Measurements from ENCODE around the gene SEC63.
A peak's percentile ranks its signal among the peaks of the same experiment; 100 is the strongest.
"Not testable (repeated sequence)": the region's sequence is repeated elsewhere in the genome, so short reads cannot be mapped to it uniquely, and the experiment has no call there.

The SEC63 gene

GRCh38 chr6:107917451-107918375 lies 40.3 kb downstream of the SEC63 start:
- peak; percentile 37 for DNase-seq (ENCODE audit: low read depth)
- no peak for TF ChIP-seq CTCF (IDR thresholded peaks at IDR 0.05; ENCODE audit: low read depth, low read length, missing control alignments)
- no peak overlapping the region for H3K4me3 ChIP-seq (ENCODE audit: low read depth, low read length)

- not testable (repeated sequence) for DNase-seq (ENCODE audit: low read depth); H3K4me3 ChIP-seq (ENCODE audit: low read depth, low read length)
Measured at GRCh38 chr6:107916961-107917360, 41.0 kb downstream of the SEC63 start.

- TF ChIP-seq CTCF (IDR thresholded peaks at IDR 0.05; ENCODE audit: low read depth, low read length, missing control alignments): no peak
- H3K4me3 ChIP-seq (ENCODE audit: low read depth, low read length): no peak overlapping the region
- no peak for DNase-seq (ENCODE audit: low read depth)
Measured at GRCh38 chr6:107911692-107912091, 46.3 kb downstream of the SEC63 start.

GRCh38 chr6:107894809-107895396 lies 63.1 kb downstream of the SEC63 start:
- peak; percentile 27 for DNase-seq (ENCODE audit: low read depth)
- no peak overlapping the region for H3K4me3 ChIP-seq (ENCODE audit: low read depth, low read length)
- TF ChIP-seq CTCF (IDR thresholded peaks at IDR 0.05; ENCODE audit: low read depth, low read length, missing control alignments): no peak

GRCh38 chr6:107890431-107890830 lies 67.6 kb downstream of the SEC63 start:
- H3K4me3 ChIP-seq (ENCODE audit: low read depth, low read length); DNase-seq (ENCODE audit: low read depth): not testable (repeated sequence)

GRCh38 chr6:107885950-107886349 lies 72.1 kb downstream of the SEC63 start:
- H3K4me3 ChIP-seq (ENCODE audit: low read depth, low read length); DNase-seq (ENCODE audit: low read depth): not testable (repeated sequence)

GRCh38 chr6:107879941-107880340 lies 78.1 kb downstream of the SEC63 start:
- TF ChIP-seq CTCF (IDR thresholded peaks at IDR 0.05; ENCODE audit: low read depth, low read length, missing control alignments): no peak
- no peak overlapping the region for H3K4me3 ChIP-seq (ENCODE audit: low read depth, low read length)
- no peak for DNase-seq (ENCODE audit: low read depth)

- peak; percentile 40 for DNase-seq (ENCODE audit: low read depth)
- TF ChIP-seq CTCF (IDR thresholded peaks at IDR 0.05; ENCODE audit: low read depth, low read length, missing control alignments): no peak
- no peak overlapping the region for H3K4me3 ChIP-seq (ENCODE audit: low read depth, low read length)
Measured at GRCh38 chr6:107877968-107878367, 80.0 kb downstream of the SEC63 start.
